K562 (cell line): Measurements from ENCODE around the gene DBI. TPM values are rescaled to one million over a fixed set of nuclear protein-coding genes. Genes with fewer than 3 reads are reported as not detected.

ENCODE experiments used
- ATAC-seq: fragments of 200-7000 bp; cut with Tn5 transposase; 3 replicates; pipeline ENCODE4 v1.9.1; 2020; ENCODE audit warnings: moderate library complexity
- BruUV-seq: library from RNA; stranded (reverse); fragments of 400-500 nt; replicated peaks from 2 replicates; lab custom pipeline; 2021; lab: Mats Ljungman, UMichigan
- CTCF ChIA-PET: fragments of 300-600 bp; formaldehyde crosslinking; extraction: SDS; loops from one replicate; lab custom pipeline; 2021; ENCODE audit warnings: low intra/inter-chr PET ratio; lab: Yijun Ruan, JAX
- POLR2A ChIA-PET: fragments of 300-600, 350-650 bp; sonication (Branson Sonifier 250); formaldehyde crosslinking; extraction: SDS; loops from one replicate; lab custom pipeline; 2021; ENCODE audit warnings: antibody characterized with exemption, inconsistent platforms; lab: Yijun Ruan, JAX
- DNase-seq, 4 experiments: peaks; one replicate each; pipeline versions ENCODE4 v3.0.0 to v3.0.0-alpha.2; 2011 to 2018; ENCODE audit warnings: low spot score in 3 of 4, mixed read lengths in 3 of 4; ENCODE audit errors: extremely low read depth in 1 of 4
- FAIRE-seq: peaks from 2 replicates; lab custom pipeline; 2011; peaks lifted over from hg19 to GRCh38; lab: Jason Lieb, UNC
- H2AFZ ChIP-seq: 2 replicates; pipeline ENCODE4 v1.6.0; 2011; ENCODE audit warnings: low read depth, low read length, control low read depth, inconsistent platforms
- H3K27ac ChIP-seq: fragments of 200-600 bp; 3 replicates; pipeline ENCODE4 v1.8.0; 2011; ENCODE audit warnings: low read depth, mild to moderate bottlenecking, control low read depth, inconsistent platforms, low read length, moderate library complexity, mixed read lengths; ENCODE audit errors: extremely low read depth
- H3K27me3 ChIP-seq, 2 experiments: fragments of 300-600 bp in 1 of 2; 2 replicates in 1 of 2; 3 replicates in 1 of 2; pipeline versions ENCODE4 v1.6.0 to v1.8.0; 2011; ENCODE audit warnings: inconsistent platforms in 2 of 2, low read length in 2 of 2, mild to moderate bottlenecking in 1 of 2, mixed read lengths in 1 of 2, moderate library complexity in 1 of 2; ENCODE audit not compliant: control insufficient read depth in 2 of 2, insufficient read depth in 2 of 2
- H3K36me3 ChIP-seq: fragments of 300-600 bp; 3 replicates; pipeline ENCODE4 v1.8.0; 2011; ENCODE audit warnings: mild to moderate bottlenecking, low read length, inconsistent platforms; ENCODE audit not compliant: control insufficient read depth, insufficient read depth
- H3K4me1 ChIP-seq, 2 experiments: fragments of 200-600 bp in 1 of 2; replicated peaks in 1 of 2; 2 replicates in 1 of 2; 3 replicates in 1 of 2; pipeline versions ENCODE4 v1.5.1 to v1.8.0; 2011; ENCODE audit warnings: inconsistent platforms in 2 of 2, low read length in 2 of 2, mild to moderate bottlenecking in 1 of 2, mixed read lengths in 1 of 2, moderate library complexity in 1 of 2; ENCODE audit not compliant: control insufficient read depth in 2 of 2, insufficient read depth in 2 of 2
- H3K4me2 ChIP-seq: 2 replicates; pipeline ENCODE4 v1.6.1; 2011; ENCODE audit warnings: low read length, control low read depth, inconsistent platforms, mixed read lengths; ENCODE audit not compliant: insufficient read depth
- H3K4me3 ChIP-seq: fragments of 200-600 bp; sonication (generic), shearing (Covaris generic); 2 replicates; pipeline ENCODE4 v1.5.1; 2016; ENCODE audit warnings: control low read depth, inconsistent platforms
- H3K79me2 ChIP-seq: fragments of 200-600 bp; 3 replicates; pipeline ENCODE4 v1.8.0; 2011; ENCODE audit warnings: low read length, inconsistent platforms; ENCODE audit not compliant: control insufficient read depth, insufficient read depth
- H3K9ac ChIP-seq, 2 experiments: 2 replicates each; pipeline versions ENCODE4 v1.6.0 to v1.6.1; 2011; ENCODE audit warnings: low read depth in 2 of 2, low read length in 2 of 2, control low read depth in 1 of 2, inconsistent platforms in 1 of 2, mild to moderate bottlenecking in 1 of 2, mixed read lengths in 1 of 2; ENCODE audit not compliant: insufficient read depth in 1 of 2
- H3K9me1 ChIP-seq: one replicate; pipeline ENCODE4 v1.6.0; 2011; ENCODE audit warnings: inconsistent platforms, mild to moderate bottlenecking, low read length, moderate library complexity; ENCODE audit not compliant: control insufficient read depth, insufficient read depth
- H3K9me3 ChIP-seq: replicated peaks from 2 replicates; pipeline ENCODE4 v1.5.1; 2011; ENCODE audit warnings: low read depth, low read length, inconsistent platforms; ENCODE audit not compliant: control insufficient read depth, insufficient read depth
- H4K20me1 ChIP-seq: replicated peaks from 2 replicates; pipeline ENCODE4 v1.6.1; 2011; ENCODE audit warnings: low read length, inconsistent platforms, mixed read lengths; ENCODE audit not compliant: control insufficient read depth, insufficient read depth
- CCAR2 ChIP-seq: fragments of 200-400 bp; formaldehyde crosslinking; IDR thresholded peaks from 2 replicates; pipeline ENCODE4 v1.6.1; 2017; ENCODE audit warnings: mild to moderate bottlenecking, low read depth, low read length
- ESRRA ChIP-seq: fragments of 450-650 bp; IDR thresholded peaks from 2 replicates; pipeline ENCODE4 v1.6.1; 2014; ENCODE audit warnings: low read depth, mild to moderate bottlenecking, moderate library complexity, borderline replicate concordance
- FOXA1 ChIP-seq: fragments of 450-650 bp; IDR thresholded peaks from 2 replicates; pipeline ENCODE4 v1.6.1; 2016; ENCODE audit warnings: mild to moderate bottlenecking, borderline replicate concordance
- HNRNPH1 ChIP-seq: fragments of 200-400 bp; formaldehyde crosslinking; optimal IDR thresholded peaks from 2 replicates; pipeline ENCODE3; 2017; ENCODE audit warnings: low read depth, mild to moderate bottlenecking, low read length, moderate library complexity
- MCM7 ChIP-seq, 2 experiments: fragments of 450-650 bp; IDR thresholded peaks; 2 replicates each; pipeline ENCODE4 v1.6.1; 2016 to 2018
- PHB2 ChIP-seq: fragments of 450-650 bp; IDR thresholded peaks from 2 replicates; pipeline ENCODE4 v1.6.1; 2017; ENCODE audit warnings: low read depth
- PRMT5 ChIP-seq: sonication (generic); formaldehyde crosslinking; IDR thresholded peaks from 2 replicates; pipeline ENCODE4 v1.5.0; 2020; ENCODE audit warnings: missing genetic modification reagents
- PYGO2 ChIP-seq: fragments of 450-650 bp; IDR thresholded peaks from 2 replicates; pipeline ENCODE4 v1.6.1; 2016; ENCODE audit warnings: mild to moderate bottlenecking, missing genetic modification characterization, moderate library complexity, missing compliant biosample characterization
- RBM14 ChIP-seq: fragments of 200-400 bp; formaldehyde crosslinking; IDR thresholded peaks from 2 replicates; pipeline ENCODE4 v1.6.1; 2018; ENCODE audit warnings: low read depth, mild to moderate bottlenecking, low read length, moderate library complexity, borderline replicate concordance; ENCODE audit not compliant: insufficient read depth
- SRSF3 ChIP-seq: fragments of 200-400 bp; formaldehyde crosslinking; IDR thresholded peaks from 2 replicates; pipeline ENCODE4 v1.6.1; 2016; ENCODE audit warnings: mild to moderate bottlenecking, low read length, moderate library complexity; ENCODE audit not compliant: insufficient read depth
- SUPT5H ChIP-seq: fragments of 450-650 bp; IDR thresholded peaks from 2 replicates; pipeline ENCODE4 v1.6.1; 2016
- TAF15 ChIP-seq: fragments of 200-400 bp; formaldehyde crosslinking; IDR thresholded peaks from 2 replicates; pipeline ENCODE4 v1.6.1; 2017; ENCODE audit warnings: mild to moderate bottlenecking, low read depth, low read length, moderate library complexity
- ZBED1 ChIP-seq: IDR thresholded peaks from 2 replicates; pipeline ENCODE4 v1.6.1; 2014
- ZBTB26 ChIP-seq: fragments of 450-650 bp; formaldehyde crosslinking; IDR thresholded peaks from 2 replicates; pipeline ENCODE4 v1.4.0; 2022; ENCODE audit warnings: missing genetic modification characterization
- ZHX1 ChIP-seq: fragments of 150-350 bp; conservative IDR thresholded peaks from 2 replicates; pipeline ENCODE4 v1.6.1; 2014; ENCODE audit warnings: low read length
- ZNF174 ChIP-seq: fragments of 250-450 bp; sonication (Bioruptor Pico); IDR thresholded peaks from 2 replicates; pipeline ENCODE4 v1.4.0; 2020; ENCODE audit warnings: mild to moderate bottlenecking
- ZNF583 ChIP-seq: fragments of 250-450 bp; sonication (Bioruptor Pico); IDR thresholded peaks from 2 replicates; pipeline ENCODE4 v1.4.0; 2020
- WGBS: fragments of 100-300 bp; shearing (Covaris generic); methylation state at CpG from one replicate; pipeline ENCODE4 v1.1.6; 2016; ENCODE audit warnings: low coverage, mixed read lengths; ENCODE audit not compliant: insufficient coverage; ENCODE audit errors: missing lambda C conversion rate; 5-methylcytosine and 5-hydroxymethylcytosine counted together
- in situ Hi-C: fragments of 300-500 bp; cut with MboI; formaldehyde crosslinking; loops from 4 replicates; pipeline ENCODE4 v1.15.0; 2018; ENCODE audit warnings: inconsistent platforms, mixed read lengths
- intact Hi-C: fragments of 100-400 bp; cut with micrococcal nuclease; formaldehyde crosslinking; loops from 2 replicates; pipeline ENCODE4 v1.14.2; 2022
- polyA plus RNA-seq, 8 experiments: library from polyadenylated mRNA; depleted of rRNA in 4 of 8; stranded (reverse) in 5 of 8; unstranded in 3 of 8; fragments of >200 nt; fragmentation: Nextera tagmentation in 2 of 8; fragmentation: Illumina TruSeq in 1 of 8; extraction: Ambion mirVana in 2 of 8; extraction: Trizol in 1 of 8; gene quantifications; 2 replicates each; pipeline versions ENCODE4 v1.2.1 to v1.2.3, GENCODE V29; 2011 to 2014; ENCODE audit warnings: inconsistent platforms in 1 of 8, missing spikeins in 1 of 8
- total RNA-seq, 7 experiments: library from RNA; depleted of rRNA in 6 of 7; stranded (reverse); fragments of >200 nt in 6 of 7; fragmentation: Illumina TruSeq in 2 of 7; extraction: Trizol in 2 of 7; gene quantifications; 2 replicates each; pipeline versions ENCODE4 v1.2.1 to v1.2.3, GENCODE V29; 2011 to 2021; ENCODE audit warnings: low replicate concordance in 1 of 7
- TF ChIP-seq, protein P1 (sequence below): fragments of 450-650 bp; formaldehyde crosslinking; IDR thresholded peaks from 2 replicates; pipeline ENCODE4 v1.4.0; 2022; ENCODE audit warnings: missing genetic modification characterization

The DBI gene
- total and polyA plus RNA-seq, 9 of the 15 experiments (the other 6 are each of a cell fraction or from before 2014, with no cell fraction given) = 55.8 to 443 (median 194) TPM

- TF ChIP-seq, protein P1, sequence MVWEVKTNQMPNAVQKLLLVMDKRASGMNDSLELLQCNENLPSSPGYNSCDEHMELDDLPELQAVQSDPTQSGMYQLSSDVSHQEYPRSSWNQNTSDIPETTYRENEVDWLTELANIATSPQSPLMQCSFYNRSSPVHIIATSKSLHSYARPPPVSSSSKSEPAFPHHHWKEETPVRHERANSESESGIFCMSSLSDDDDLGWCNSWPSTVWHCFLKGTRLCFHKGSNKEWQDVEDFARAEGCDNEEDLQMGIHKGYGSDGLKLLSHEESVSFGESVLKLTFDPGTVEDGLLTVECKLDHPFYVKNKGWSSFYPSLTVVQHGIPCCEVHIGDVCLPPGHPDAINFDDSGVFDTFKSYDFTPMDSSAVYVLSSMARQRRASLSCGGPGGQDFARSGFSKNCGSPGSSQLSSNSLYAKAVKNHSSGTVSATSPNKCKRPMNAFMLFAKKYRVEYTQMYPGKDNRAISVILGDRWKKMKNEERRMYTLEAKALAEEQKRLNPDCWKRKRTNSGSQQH (CRISPR knock-in tag) = no peak
- TF ChIP-seq SRSF3 (no peak), ZNF174 (no peak), FOXA1 (no peak), SUPT5H (no peak), PRMT5 (CRISPR knock-in tag) (no peak)
Measured at GRCh38 chr2:119354860-119355259, 11.9 kb upstream of the DBI start (continued).

GRCh38 chr2:119359774-119360173 is 7.0 kb upstream of the DBI start:
- Histone ChIP-seq H3K36me3 (no peaks in the 10 kb centered on the region), H2AFZ (no peak overlapping the region), H4K20me1 (no peaks in the 10 kb centered on the region), H3K27me3 (no peaks in the 10 kb centered on the region), H3K27ac (no peak overlapping the region), H3K9ac (no peak overlapping the region), H3K4me1 (no peaks in the 10 kb centered on the region), H3K4me3 (no peak overlapping the region), H3K4me2 (no peak overlapping the region), H3K79me2 (no peaks in the 10 kb centered on the region), H3K9me3 (no peaks in the 10 kb centered on the region), H3K9me1 (no peaks in the 10 kb centered on the region)
- BruUV-seq = no TSS peak
- intact Hi-C loops (no loop called here), in situ Hi-C loops (no loop called here)
- POLR2A ChIA-PET = interaction anchor here (2.0 kb wide), 1 partner anchor 9 kb away, joined by 4 read pairs; no protein-coding TSS in a partner anchor
- no peak for TF ChIP-seq RBM14
- TF ChIP-seq TAF15 = no peak
- TF ChIP-seq ZNF583 = no peak
- no peak for TF ChIP-seq PYGO2 (tag)
- TF ChIP-seq ZHX1 = no peak
- TF ChIP-seq ZBED1 = no peak
- TF ChIP-seq HNRNPH1 = no peak
- TF ChIP-seq ZBTB26 (CRISPR knock-in tag) = no peak
- no peak for TF ChIP-seq CCAR2
- TF ChIP-seq MCM7 (IDR thresholded peaks at IDR 0.05) = no peak
- no peak for TF ChIP-seq PHB2
- TF ChIP-seq ESRRA = no peak
- ATAC-seq (no peak), FAIRE-seq (no peak), DNase-seq (no peak)
- 26% methylated on average over 6 of the region's 6 CpGs for WGBS
- CTCF ChIA-PET = no interaction called here
